HG03280 (cell line): ENCODE results near the gene PRPSAP2.

Source experiments
- ATAC-seq: cut with Tn5 transposase; IDR thresholded peaks from one replicate; pipeline ENCODE4 v1.9.1; 2021; ENCODE audit warnings: mild to moderate bottlenecking, moderate library complexity; ENCODE audit not compliant: unreplicated experiment

PRPSAP2 gene

GRCh38 chr17:18960803-18961511 lies 103.0 kb downstream of the PRPSAP2 start:
- peak; percentile 68 for ATAC-seq

DNA sequence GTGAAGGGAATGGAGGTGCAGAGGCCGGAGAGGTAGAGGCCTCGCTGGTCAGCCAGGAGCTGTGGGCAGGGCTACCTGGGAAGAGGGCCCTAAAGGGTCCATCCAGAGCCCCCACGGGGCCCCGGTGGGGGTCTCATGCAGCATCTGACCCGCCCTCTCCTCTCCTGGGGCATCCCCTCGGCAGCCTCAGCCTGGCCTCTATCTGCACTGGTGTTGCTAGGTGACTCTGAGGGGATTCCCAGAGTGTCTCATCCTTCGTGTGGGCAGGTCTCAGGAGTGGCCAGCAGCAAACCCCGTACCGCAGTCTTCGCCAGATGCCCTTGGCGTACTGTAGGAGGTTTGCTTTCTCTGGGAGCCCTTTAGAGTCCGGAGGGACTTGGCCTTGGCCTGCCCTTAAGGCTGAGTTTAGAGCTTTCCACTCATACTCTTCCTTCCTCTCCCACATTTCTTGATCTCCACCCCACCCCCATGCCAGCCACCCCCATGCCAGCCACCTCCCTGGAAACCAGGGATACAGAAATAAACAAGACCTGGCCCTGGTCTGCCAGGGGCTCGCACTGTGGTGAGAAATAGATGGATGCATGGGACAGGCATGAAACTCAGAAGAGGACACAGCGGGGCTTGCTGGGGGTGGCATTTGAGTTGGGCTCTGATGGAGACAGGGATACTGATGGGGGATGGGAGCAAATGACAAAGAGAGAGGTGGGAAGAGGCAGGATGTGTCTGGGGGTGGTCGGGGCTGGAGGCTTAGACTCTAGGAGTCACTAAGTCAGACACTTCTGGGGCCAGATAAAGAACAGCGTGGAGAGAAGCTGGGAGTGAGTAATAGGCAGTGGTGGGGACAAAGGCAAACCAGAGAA lies 103.9 kb downstream of the PRPSAP2 start:
- ATAC-seq = no peak

- no peak for ATAC-seq
Measured at GRCh38 chr17:18962494-18962815, 104.5 kb downstream of the PRPSAP2 start.

GRCh38 chr17:18963126-18964017 lies 105.4 kb downstream of the PRPSAP2 start:
- no peak for ATAC-seq

- no peak for ATAC-seq
Measured at GRCh38 chr17:18964018-18964351, 106.1 kb downstream of the PRPSAP2 start.

DNA sequence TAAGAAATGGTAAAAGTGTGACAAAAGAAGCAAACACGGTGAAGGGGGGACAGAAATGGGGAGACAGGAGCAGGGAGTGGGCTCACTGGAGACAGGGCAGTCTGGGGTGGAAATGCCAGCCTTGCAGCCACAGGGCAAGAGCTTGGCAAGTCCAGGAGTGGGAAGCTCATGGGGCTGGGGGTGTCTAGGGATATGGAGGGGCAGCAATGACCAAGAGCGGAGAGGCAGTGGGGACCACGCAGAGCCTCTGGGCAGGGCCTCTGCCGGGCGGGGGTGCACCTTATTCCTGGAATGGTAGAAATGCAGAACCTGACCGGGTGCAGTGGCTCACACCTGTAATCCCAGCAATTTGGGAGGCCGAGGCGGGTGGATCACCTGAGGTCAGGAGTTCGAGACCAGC lies 106.6 kb downstream of the PRPSAP2 start:
- ATAC-seq = no peak

GRCh38 chr17:18965530-18966236 lies 107.8 kb downstream of the PRPSAP2 start:
- no peak for ATAC-seq

DNA sequence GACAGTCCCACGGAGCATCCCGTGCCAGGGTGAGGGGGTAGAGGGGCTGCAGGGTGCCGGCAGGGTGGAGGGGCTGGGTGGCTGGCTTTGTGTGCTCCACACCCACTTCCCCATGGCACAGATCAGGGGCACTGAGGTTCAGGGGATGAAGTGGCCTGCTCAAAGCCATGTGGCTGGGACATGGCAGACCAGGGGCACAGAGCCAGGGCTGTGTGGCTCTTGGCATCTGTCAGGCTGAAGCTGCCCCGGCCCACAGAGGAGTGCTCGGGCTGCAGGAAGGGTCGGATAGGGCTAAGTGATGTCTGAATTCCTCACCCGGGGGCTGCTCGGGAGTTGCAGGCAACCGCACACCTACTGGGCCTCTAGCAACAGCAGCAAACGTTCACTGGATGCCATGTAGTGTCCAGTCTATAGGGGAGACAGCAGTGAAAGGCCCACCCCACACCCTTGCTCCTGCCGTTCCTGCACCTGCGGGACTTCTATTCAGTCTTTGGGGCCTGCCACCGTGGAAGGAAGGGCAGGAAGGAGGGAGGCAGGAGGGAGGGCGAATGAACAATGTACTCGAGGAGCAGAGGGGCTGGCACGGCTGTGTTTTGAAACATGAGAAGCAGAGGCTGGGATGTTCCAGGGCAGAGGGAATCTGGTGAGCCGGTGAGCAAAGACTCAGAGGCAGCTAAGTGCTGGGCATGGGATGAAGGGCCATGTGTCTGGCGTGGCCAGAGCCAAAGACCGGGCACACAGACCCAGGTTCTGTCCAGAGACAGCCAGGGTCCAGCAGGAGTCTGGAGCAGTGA lies 109.1 kb downstream of the PRPSAP2 start:
- no peak for ATAC-seq

DNA sequence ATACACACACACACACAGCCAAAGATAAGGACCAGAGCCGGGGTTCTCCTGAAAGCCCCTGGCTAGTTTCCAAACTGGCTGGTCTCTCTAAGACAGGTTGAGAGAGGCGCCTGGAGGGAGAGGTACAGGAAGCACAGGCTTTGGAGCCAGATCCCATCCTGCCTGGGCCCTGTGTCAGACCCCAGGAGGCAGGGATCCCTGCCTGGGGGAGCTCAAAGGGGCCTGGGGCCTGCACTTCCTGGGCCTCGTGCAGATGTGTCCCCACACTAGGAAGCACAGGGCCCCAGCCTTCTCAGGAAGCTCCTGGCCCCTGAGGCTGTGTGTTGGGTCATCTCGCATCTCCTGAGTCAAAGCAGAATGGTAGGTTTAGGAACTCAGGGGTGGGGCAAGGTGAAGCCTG lies 110.0 kb downstream of the PRPSAP2 start:
- no peak for ATAC-seq

GRCh38 chr17:18968345-18968744 lies 110.4 kb downstream of the PRPSAP2 start:
- no peak for ATAC-seq

GRCh38 chr17:18968945-18969887 lies 111.3 kb downstream of the PRPSAP2 start:
- no peak for ATAC-seq

DNA sequence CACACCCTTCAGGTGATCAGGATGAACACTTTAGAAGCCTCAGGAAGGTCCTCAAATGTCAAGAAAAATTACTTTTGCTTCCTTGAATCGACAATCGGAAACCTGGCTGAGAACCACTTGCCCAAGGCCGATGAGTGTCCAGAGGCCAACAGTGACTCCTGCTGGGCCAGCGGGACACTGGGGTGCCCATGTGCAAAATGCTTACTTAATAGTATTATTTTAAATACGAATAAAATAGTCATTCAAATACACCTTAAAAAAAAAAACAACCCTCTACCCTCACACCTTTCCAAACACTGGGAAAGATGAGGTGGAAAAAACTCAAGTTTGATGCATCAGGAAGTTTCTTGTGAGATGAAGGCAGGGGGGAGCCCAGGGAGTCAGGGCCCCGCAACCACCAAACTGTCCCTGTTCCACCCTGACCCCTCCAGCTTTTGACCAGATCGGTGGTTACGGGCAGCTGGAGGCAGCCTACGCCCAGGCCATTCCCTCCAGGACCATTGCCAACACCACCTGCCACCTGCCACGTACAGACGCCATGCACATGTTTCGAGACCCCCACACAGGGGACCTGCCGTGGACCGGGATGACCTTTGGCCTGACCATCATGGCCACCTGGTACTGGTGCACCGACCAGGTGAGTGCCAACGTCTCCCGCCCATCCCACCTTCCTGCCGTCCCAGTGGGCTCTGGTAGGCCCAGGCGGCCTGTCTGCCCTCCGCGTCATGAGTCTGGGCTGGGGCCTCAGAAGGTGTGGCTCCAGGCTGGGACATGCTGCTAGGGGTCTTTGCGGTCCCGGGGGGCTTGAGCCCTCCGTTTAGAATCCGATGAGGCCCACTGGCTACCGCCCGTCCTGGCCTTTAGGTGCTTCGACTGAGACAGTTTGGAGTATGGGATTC lies 112.9 kb downstream of the PRPSAP2 start:
- no peak for ATAC-seq

DNA sequence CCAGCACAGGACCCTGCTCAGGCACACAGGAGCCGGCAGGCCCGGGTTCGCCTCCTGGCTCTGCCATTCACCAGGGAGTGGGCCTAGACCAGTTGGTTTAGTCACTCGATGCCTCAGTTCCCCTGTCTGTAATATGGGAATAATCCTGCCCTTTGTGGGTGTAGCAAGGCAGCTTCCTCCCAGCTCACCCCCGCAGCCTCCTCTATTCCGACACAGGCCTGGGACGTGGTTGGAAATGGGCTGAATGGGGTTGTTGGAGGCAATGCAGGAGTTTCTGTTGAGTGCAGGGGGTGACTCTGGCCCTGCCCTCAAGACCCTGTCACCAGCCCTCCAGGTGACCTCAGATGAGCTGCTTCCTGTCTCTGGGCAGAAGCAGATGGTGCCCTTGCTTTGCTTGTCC lies 113.9 kb downstream of the PRPSAP2 start:
- ATAC-seq = no peak

DNA sequence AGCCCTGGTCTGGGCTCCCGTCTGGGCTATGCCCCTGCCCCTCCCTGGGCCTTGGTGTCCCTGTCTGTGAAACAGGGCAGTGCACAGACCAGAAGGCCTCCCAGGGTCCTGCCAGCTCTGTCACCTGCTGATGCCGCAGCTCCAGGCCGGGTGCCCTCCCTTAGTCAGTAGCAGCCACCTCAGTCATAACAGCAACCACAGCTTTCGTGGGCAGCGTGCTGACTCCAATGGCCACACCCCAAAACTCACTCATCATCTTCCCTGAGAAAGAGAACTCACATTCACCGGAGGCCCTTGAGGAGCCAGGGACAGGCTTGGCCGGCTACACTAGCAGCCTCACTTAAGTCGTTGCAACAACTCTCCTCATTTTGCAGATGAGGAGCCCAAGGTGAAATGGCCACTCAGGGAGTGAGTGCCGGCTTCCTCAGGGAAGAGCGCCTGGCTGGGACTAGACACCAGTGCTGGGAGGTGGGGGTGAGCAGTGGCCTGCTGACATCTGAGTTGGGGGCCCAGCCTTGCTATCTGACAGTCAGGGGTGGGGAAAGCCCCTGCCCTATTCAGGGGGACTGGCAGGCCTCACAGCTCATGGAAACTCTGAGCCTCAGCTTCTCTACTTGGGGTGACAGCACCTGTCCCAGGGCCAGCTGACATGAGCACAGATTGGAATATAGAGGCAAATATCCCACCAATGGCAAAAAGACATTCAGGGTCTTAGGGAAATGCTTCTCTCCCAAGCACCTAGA lies 116.6 kb downstream of the PRPSAP2 start:
- ATAC-seq = no peak

GRCh38 chr17:18975597-18975996 lies 117.7 kb downstream of the PRPSAP2 start:
- ATAC-seq = no peak

GRCh38 chr17:18976201-18976600 lies 118.3 kb downstream of the PRPSAP2 start:
- ATAC-seq = no peak

- ATAC-seq = no peak
Measured at GRCh38 chr17:18977021-18977420, 119.1 kb downstream of the PRPSAP2 start.
